Sigmoid colon (tissue), 3 donors: ENCODE data around the gene EXOC6B.

Experiments
- CTCF ChIP-seq, 4 experiments: fragments of 450-650 bp in 3 of 4; fragments of 200-600 bp in 1 of 4; IDR thresholded peaks; one replicate each; pipeline ENCODE4 v1.5.1; 2016 to 2019; ENCODE audit warnings: antibody characterized with exemption in 4 of 4, mild to moderate bottlenecking in 3 of 4, moderate library complexity in 2 of 4
- POLR2A ChIP-seq, 2 donors: fragments of 450-650 bp; IDR thresholded peaks; one replicate each; pipeline ENCODE4 v1.6.1; 2016; ENCODE audit warnings: antibody characterized with exemption in 2 of 2, mild to moderate bottlenecking in 2 of 2, moderate library complexity in 2 of 2

- TF ChIP-seq CTCF (IDR thresholded peaks at IDR 0.05) = no peak
- TF ChIP-seq POLR2A (IDR thresholded peaks at IDR 0.05) = no peak
These were observed 7.4 kb upstream of the EXOC6B start for GRCh38 chr2:72833084-72833714.
